ENCODE data around the gene HNF1B.
A peak's percentile ranks its signal among the peaks of the same experiment; 100 is the strongest.
"Not testable (repeated sequence)": the region's sequence is repeated elsewhere in the genome, so short reads cannot be mapped to it uniquely, and the experiment has no call there.

HNF1B gene, protein sequence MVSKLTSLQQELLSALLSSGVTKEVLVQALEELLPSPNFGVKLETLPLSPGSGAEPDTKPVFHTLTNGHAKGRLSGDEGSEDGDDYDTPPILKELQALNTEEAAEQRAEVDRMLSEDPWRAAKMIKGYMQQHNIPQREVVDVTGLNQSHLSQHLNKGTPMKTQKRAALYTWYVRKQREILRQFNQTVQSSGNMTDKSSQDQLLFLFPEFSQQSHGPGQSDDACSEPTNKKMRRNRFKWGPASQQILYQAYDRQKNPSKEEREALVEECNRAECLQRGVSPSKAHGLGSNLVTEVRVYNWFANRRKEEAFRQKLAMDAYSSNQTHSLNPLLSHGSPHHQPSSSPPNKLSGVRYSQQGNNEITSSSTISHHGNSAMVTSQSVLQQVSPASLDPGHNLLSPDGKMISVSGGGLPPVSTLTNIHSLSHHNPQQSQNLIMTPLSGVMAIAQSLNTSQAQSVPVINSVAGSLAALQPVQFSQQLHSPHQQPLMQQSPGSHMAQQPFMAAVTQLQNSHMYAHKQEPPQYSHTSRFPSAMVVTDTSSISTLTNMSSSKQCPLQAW

GRCh38 chr17:37744961-37745800, at the start of gene HNF1B:
HNF1B (minus strand) TSS chr17:37745059; CDS start chr17:37744884, 175 bp downstream.
- DNase-seq, result no peak

DNA sequence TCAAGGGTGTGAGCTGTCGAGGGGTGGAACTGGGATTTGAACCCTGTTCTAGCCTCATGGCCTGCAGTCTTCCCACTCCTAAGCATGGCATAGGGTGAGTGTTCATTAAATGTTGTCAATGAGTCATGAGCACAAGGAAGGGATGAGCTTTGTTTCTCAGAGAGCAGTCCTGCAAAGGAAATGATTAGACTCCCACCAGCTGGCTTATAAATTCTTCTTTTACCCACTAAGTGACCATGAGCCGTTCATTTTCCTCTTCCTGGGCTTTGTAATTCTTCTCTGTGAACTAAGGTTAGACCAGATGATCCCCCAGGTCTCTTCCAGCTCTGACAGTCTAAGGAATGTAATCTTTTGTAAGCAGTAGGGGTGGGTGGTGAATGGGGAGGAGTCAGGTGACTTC, 47.9 kb upstream of the HNF1B start:
- DNase-seq, result no peak

DNA sequence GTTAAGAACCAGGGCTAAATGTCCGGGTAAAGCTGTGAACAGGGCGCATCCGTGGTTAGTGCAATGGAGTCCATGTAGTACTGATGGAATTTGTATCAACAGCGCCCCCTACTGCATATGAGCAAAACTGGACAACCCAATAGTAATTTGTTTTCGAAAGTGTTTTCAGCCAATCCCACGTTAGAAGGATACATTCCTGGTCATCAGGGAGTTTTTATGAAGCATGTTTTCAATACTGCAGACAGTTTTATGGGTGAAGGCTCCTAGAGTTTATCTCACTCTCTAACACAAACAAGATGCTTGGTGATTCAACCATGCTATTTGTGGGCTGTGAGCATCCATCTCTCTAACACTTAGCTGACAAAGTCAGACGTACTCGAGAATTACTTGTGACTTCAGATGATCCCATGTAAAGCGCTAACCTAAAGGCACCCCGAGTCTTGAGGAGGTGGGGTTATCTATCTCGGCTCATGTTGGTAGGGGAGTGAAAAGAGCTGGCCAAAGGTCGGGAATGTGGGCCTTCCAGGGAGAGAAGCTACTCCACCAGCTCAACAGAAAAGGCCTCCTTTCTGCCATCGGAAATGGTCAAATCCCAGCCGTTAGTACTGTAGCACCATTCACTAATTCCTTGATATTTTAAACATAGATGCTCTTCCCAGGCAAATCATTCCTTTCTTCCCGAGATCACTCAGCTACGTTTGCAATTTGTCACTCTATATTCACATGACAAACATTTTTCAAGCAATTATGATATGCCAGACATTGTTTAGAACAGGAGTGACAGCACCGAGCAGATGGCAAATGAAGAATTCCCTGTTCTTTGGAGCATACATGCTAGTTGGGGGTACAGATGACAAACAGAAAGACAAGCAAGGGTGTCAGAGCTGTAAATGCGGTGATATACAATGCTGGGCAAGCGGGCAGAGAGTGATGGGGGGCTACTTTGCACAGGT, 46.9 kb upstream of the HNF1B start:
- DNase-seq, result no peak

- no peak for DNase-seq
These were observed 45.1 kb upstream of the HNF1B start for GRCh38 chr17:37789771-37790541.

DNA sequence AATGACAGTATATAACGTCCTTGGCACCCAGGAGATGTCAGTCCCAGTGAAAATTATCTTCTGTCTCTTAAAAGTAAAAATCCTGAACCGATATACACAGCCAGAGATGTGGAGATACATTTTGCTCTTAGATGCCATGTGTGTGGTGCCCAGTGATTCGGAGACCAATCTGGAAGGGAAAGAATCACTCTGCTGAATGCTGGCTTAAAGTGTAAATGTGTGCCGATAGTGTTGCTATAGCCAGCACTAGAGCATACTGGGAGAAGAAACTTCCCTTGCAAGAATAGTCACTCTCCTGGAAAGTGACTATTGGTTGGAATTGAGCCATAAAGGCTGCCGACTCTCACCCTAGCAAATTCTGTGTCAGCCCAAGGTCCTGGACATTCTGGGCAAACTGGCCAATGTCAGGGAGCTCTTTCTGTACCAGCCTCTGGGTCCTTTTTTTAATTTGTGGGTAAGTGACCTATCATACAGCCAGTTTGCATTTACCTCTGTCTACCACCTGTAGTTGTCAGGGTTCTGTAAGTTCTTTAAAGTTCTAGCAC, 44.2 kb upstream of the HNF1B start:
- no peak for DNase-seq

- no peak for DNase-seq
These were observed 43.7 kb upstream of the HNF1B start for GRCh38 chr17:37788526-37788925.

DNA sequence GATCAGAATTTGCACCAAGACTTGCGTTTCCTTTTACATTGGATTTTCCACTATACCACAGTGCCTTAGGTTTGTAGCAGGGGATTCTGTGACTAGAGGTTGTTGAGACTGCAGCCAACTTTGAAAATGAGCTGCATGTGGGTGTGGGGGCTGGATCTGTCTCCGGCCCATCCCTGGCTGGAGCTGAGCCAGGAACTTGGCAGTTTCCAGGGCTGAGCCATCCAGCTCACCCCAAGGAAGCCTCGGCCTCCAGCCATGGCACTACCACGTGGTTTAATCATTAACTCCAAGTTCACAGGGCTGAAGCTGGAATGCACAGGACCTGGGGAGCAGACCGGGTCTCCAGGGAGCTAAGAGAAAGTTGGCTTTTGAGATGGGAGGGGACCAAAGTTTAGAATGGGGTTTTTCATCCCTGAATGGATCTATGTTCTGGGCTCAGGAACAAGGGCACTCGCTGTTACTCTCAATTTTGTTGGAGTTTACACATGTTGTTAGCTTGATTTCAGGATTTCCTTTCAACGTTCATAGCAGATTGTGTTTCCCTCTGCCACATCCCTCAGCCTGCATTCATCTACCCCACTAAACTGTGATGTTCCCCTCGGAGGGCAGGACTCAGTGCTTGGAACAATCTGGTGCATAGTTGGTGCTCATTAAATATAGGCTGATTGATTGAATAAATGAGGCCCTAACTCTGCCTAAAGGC, 42.3 kb upstream of the HNF1B start:
- DNase-seq, result no peak

DNA sequence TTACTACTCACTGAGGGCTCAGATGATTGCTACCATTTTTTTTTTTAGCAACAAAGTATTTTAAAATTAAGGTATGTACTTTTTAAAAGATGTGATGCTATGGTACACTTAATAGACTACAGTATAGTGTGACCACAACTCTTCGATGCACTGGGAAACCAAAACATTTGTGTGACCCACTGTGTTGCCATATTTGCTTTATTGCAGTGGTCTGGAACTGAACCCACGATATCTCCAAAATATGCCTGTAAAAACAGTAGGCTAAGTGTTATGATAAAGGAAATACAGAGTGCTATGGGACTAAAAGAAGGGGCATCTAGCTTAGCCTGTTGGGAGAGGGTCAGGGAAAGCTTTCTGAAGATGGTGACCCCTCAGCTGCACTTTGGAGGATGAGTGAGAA, 41.6 kb upstream of the HNF1B start:
- no peak for DNase-seq

- DNase-seq, result not testable (repeated sequence)
These were observed 37.6 kb upstream of the HNF1B start for GRCh38 chr17:37782460-37782859.

DNA sequence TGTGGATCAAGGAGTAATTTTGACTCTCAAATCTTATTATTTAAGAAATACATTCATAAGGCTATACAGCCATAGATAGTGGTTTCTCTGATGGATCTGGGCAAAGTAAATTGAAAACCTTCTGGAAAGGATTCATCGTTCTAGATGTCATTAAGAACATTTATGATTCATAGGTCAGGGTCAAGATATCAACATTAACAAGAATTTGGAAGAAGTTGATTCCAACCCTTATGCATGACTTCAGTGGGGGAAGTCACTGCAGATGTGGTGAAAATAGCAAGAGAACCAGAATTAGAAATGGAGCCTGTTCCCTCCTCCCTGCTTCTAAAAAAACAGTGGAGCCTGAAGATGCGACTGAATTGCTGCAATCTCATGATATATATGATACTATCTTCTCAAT, 36.6 kb upstream of the HNF1B start:
- DNase-seq, result no peak

DNA sequence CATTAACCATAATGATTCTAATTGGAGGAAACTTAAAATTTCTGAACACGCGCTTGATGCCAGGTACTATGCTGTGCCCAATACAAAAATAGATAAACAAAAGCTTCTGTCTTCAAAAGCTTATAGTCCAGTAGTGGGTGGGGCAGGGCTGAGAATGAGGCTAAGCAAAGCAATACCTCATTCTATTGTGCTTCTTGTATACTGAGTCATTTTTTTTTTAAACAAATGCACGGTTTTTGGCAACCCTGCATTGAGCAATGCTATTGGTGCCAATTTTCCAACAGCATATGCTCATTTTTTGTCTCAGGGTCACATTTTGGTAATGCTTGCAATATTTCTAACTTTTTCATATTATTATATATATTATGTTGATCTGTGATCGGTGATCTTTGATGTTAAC, 34.7 kb upstream of the HNF1B start:
- no peak for DNase-seq

DNA sequence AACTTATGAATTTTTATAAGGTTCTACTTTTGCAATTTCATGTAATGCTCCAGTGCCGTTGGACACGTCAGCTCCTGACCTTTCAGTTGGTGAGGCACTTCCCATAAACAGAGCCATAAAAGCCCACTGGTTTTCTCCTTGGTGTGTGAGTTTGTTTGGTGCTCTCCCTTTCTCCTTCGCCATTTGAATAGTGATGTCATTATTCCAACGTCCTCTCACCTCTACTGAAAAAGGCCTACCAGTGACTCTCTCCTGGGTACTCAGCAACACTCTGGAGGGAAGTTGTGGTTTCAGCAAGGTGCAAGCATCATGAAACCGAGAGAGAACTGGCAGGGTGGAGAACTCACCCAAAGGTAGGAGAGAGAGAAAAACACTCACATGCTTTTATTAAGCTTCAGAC, 29.6 kb upstream of the HNF1B start:
- no peak for DNase-seq

DNA sequence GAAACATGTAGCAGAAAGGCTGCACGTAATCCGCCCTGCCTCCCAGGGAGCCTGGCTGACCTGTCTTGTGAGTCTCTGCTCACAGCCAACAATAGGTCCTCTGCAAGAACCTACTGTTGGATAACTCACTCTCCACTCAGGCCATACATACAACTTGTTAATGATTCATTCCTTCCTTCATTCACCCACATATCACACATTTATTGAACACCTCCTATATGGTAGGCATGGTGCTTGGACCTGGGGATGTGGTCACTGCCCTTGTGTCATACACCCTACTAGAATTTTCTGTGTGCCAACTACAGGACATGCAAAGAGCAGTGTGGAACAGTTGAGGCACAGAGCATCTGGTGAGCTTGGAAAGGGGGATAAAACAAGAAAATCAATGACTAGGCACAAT, 28.1 kb upstream of the HNF1B start:
- DNase-seq, result no peak

DNA sequence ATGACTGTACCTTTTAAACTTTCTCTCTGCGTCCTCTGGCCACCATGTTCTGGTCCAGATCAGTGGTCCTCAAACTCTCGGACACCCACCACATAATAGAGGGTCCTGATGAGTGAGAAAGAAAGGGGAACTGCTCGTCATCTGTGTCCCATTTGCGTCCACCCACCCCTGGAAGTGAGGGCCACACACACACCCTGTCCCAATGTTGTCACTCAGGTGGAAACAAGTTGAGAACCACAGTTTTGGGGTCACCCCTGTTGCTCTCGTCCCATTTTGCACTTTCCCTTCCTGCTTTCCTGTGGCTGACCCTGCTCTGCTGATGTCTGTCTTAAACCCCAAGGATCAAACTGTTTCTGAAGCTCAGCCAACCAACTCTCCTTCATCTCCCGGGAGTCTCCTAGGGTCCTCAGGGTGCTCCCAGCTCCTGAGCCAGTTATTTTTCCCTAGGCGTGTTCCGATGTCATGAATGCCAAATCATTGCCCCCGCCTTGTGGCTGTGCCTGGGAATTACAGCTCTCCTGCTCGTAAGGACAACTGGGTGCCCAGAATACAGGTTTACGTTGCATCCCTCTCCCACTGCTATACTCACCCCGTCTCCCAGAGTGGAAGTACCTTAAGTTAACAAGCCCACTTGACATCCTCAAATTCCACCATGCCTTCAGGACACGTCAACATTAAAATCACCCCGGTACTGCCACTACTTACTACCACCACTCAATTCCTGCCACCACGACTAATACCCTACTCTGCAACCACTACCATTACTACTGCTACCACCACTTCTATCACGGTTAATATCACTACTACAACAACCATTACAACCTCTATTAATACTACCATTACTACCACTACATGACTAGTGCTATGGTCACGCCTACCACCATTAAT, 26.0 kb upstream of the HNF1B start:
- peak; percentile 9 for DNase-seq

DNA sequence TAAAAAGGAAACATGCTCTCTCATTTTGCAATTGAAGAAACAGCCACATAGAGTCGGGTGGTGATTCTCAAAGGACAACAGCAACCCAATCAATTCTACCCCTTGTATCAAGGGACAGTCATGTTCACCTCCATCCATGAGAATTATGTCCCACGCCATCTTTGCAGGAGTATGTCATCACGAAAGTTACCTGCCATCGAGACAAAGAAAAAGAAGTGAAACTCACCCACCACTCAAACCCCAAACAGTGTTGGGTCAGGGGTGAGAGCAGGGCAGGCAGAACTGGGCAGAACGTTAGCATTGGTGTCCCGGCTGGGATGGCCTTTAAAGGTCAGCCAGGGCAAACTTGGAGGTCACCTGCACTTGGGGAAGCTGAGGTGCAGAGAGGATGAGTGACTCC, 24.2 kb upstream of the HNF1B start:
- DNase-seq, result no peak

GRCh38 chr17:37768438-37768837, 23.6 kb upstream of the HNF1B start:
- no peak for DNase-seq

DNA sequence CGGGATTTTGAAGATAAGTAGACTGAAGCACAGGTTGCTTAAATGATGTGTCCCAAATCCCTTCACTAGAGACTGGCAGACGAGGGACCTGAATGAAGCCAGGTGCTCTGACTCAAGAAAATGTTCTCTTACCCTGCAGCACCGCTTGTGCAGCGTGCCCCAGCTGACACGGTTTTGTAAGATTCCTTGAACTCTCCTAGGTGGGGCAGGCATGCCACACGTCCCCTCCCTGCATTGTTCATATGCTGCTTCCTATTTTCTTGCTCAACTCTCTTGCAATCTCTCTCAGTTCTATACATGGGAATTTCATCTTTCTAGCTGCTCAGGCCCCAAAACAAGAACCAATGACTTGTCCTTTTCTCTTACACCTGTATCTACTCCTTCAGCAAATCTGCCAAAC, 22.1 kb upstream of the HNF1B start:
- DNase-seq, result no peak

DNA sequence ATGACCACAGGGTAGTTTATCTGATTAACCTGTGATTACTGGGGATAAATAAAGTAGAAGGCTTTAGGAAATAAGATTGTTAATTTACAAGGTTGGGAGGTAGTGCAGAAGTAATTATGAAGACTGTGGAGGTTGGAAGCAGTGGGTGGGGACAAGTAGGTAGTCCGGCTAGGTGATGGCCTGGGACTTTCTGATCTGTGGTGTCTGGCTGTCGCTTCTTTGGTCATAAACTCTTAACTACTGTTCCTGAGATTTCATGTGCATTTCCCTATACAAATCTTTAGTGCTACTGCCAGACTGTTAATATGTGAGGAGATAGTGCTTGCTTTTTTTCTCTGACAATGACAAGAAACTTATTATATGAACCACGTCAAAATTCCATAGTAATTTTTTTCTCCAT, 19.5 kb upstream of the HNF1B start:
- no peak for DNase-seq

- DNase-seq, result no peak
These were observed 17.8 kb upstream of the HNF1B start for GRCh38 chr17:37762666-37763065.

DNA sequence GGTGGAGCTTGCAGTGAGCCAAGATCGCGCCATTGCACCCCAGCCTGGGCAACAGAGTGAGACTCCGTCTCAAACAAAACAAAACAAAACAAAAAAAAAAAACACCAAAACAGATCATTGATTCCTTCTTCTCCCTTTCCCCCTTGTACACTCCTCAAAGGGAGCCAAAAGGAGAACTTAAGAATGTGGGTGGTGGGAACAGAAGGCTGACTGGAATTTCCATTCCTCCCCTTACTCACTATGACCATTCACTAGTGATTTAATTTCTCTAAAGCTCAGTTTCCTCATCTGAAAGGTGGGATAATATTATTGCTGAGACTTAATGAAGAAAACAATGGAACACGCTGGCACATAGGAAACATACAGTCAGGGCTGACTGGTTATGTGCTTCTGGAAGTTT, 17.1 kb upstream of the HNF1B start:
- no peak for DNase-seq
